Upper lobe of left lung (tissue), 4 donors: ENCODE data around the gene KIF13A.

ENCODE experiments used
- CTCF ChIP-seq, 6 experiments: fragments of 450-650 bp in 4 of 6; fragments of 200-600 bp in 2 of 6; sonication (generic) in 2 of 6; IDR thresholded peaks; one replicate each; pipeline ENCODE4 v1.5.1; 2016 to 2019; ENCODE audit warnings: antibody characterized with exemption in 6 of 6
- POLR2A ChIP-seq, 4 donors: fragments of 450-650 bp; IDR thresholded peaks; one replicate each; pipeline ENCODE4 v1.5.1; 2016 to 2017; ENCODE audit warnings: antibody characterized with exemption in 4 of 4, mild to moderate bottlenecking in 2 of 4

GRCh38 chr6:17948725-17949124 lies 38.7 kb downstream of the KIF13A start:
- TF ChIP-seq POLR2A (IDR thresholded peaks at IDR 0.05): no peak
- no peak for TF ChIP-seq CTCF (IDR thresholded peaks at IDR 0.05)
